GM19397 (cell line): ENCODE measurements around the gene DGCR2.

ENCODE experiments used
- ATAC-seq: cut with Tn5 transposase; IDR thresholded peaks from one replicate; pipeline ENCODE4 v1.9.1; 2021; ENCODE audit warnings: mild to moderate bottlenecking, moderate library complexity; ENCODE audit not compliant: unreplicated experiment

The DGCR2 gene

DNA sequence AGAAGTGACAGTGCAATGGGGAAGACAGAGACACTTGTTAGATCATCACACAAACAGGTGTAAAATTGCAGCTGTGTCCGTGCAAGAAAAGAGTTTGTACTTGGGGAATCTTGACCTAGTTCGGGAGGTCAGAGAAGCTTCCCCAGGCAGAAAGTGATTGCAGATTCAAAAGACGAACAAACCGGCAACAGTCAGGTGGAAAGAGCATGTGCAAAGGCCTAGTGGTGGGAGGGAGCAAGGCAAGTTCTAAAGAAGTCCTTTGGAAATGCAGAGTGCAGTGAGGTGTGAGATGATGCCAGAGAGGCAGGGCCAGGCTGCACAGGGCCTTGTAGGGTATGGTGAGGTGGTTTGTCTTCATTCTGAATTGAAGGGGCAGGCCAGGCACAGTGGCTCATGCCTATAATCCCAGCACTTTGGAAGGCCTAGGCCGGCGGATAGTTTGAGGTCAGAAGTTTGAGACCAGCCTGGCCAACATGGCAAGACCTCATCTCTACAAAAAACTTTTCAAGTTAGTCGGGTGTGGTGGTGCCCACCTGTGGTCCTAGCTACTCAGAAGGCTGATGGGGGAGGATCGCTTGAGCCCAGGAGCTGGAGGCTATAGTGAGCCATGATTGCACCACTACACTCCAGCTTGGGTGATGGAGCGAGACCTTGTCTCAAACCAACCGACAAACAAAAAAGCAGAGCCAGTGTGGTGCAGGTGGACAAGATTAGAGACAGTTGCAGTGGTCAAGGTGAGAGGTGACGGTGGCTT lies 24.2 kb upstream of the DGCR2 start:
- no peak for ATAC-seq

DNA sequence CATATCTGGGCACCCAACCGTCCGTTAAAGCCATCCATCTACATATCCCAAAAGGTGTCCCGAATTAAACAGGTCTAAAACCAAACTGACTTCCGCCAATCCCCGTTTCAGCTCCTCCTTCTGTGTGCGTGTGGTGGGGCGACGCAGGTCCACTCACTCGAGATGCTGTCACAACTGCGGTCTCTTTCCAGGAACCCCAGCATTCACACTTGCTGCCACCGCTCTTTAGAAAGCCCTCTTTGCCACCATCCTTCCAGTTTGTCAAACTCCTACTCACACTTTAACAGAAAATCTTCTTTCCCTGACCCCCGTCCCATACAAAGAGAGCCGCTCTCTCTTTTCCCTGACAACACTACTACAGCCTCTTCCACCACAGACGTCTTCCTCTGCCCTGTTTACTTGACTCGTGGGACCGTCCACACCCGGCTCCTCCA lies 21.8 kb upstream of the DGCR2 start:
- ATAC-seq: no peak

DNA sequence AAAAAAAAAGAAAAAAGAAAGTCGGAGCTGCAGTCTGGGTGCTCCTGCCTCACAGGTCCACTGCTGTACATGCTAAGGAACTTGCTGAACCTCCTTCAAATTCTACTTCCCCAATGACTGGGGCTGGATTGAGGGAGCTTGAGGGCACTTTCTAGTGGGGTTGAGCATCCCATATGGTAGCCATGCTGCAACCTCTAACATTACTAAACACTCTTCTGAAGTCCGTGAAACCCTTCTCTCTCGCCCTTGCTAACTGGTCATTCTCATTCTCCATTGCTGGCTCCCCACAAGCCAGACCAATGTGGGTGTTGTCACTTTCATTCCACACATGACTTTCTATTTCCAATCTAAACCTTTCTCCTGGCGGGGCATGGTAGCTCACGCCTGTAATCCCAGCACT lies 21.0 kb upstream of the DGCR2 start:
- no peak for ATAC-seq

DNA sequence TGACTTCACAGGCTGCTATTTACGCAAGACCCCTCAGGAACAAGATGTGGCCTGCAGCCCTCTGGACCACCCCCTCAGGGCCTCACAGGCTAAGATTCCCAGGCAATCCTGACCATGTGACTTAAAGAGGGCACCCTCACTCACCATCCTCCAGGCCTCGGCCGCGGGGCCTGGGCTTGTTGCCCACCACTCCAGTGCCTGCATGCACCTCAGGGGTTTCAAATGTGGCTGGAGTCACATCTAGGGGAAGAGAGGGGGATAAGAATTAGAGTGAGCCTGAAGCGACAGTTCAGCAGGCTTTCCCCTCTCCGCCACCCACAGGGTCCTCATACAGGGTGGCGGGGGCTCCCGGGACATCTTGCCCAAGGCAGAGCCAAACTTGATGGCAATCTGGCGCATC lies 20.2 kb upstream of the DGCR2 start:
- ATAC-seq: no peak

DNA sequence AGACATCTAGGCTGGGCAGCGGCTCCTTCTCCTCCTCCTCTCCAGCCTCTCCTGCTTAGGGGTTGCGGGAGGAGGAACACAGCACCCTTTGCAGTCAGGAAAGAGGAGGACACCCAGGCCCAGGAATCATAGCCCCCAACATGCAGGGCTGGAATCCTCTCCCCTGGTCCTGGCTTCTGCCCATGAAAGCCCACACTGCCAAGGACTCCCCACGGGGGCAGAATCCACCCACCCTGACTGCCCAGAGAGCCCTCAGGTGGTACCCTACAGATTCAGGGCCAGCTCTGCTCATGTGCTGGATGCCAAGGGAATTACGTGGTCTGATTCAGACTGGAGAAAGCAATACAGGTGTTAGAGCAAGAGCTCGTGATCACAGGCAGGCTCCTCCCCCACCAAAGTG lies 17.8 kb upstream of the DGCR2 start:
- no peak for ATAC-seq

DNA sequence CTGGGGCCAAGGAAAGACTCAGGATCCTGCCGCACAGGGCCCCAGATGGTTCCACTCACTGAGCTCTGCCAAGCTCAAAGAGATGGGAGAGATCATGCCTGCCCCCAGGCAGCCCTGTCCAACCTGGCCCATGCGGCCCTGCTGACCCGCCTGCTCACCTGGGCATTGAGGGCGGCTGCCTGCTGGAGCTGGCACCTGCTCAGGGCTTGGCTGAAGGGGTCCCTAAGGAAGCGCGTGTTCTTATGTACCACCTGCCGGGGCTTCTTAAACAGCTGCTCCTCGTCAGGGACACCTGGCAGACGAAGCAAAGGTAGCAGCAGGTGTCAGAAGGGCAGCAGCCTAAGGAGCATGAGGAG lies 16.8 kb upstream of the DGCR2 start:
- ATAC-seq: no peak

DNA sequence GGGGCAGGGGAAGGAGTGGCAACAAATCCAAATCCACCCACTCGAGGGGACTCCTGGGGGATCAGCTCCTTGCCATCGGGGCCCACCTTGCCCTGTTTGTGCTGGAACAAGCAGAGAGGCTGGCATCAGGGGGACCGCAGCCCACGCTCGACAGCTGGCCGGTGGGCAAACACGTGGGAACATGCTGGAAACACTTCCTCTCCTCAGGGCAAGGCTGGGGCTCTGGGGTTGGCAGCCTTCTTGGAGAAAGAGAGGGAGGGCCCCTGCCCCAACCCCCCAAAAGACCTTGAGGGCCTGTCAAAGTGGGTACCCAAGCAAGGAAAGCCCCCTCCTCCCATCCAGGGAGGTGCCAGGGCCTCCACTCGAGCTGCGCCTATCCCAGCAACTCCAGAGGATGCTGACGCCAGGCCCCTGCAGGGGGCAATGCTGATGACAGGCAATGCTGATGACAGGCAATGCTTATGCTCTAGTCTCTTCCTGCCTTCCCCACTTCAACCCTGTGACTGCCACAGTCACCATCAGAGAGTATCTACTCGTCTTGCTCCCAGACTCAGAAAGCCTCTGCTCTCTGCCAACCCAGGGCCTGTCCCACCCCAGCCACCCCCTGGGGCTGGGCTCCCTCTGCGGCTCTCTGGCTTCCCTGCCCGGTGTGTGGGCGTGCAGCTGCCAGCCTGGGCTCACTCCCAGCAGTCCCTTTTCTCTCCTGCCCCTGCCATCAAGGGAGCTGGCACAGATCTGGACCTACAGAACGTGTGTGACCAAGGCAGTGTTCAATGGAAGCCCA lies 16.2 kb upstream of the DGCR2 start:
- ATAC-seq: no peak

DNA sequence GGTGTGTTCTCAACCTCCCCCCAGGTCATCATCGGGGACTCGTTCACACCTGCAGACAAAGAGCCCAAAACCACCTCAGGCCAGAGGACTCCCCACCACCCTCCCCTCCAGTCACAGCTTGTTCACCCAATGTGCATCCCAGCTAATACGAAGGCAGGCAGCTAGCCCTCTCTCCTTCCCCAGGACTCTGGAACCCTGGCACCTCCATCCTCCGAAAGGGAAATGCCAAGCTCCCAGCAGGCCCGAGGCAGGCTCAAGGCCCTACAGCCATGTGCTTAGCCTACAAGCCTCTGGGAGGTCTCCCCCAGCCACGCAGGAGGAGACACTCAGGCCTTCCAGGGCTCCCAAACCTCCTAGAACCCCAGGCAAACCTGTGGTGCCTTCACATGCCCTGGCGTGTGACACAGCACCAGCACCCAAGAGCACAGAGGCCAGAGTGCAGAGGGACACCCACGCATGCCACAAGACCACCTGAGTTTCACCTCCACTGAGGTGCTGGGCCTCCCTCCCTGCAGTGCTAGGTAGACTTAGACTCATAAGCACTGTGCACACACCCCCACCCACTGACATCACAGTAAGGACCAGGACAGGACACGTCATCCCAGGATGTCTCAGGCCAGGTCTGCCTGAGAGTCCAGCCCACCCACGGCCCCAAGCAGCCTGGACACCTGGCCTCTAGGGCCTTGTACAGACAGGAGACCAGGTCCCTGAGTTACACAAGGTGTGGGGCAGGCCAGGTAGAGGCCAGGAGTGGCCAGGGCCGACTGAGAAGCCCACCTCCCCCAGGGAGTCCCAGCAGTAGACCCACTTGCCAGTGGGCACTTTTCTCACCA lies 15.4 kb upstream of the DGCR2 start:
- ATAC-seq: no peak

DNA sequence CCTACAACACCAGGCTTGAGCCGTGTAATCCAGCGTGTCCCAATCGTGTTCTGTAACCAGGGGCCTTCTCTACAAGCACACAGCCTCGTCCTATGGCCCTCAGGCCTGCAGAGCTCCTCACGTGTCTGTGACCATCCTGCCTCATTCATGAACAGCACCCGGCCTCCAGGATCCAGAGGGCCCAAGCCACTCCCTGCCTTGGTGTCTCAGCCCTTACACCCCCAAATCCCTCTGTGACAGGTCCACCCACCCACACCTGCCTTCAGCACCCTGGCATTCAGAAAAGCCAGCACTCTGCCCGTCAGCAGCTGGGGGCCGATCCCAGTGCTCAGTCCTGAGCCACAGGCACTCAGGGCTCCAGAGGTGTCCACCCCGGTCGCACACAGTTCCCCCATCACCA lies 14.7 kb upstream of the DGCR2 start:
- ATAC-seq: no peak

DNA sequence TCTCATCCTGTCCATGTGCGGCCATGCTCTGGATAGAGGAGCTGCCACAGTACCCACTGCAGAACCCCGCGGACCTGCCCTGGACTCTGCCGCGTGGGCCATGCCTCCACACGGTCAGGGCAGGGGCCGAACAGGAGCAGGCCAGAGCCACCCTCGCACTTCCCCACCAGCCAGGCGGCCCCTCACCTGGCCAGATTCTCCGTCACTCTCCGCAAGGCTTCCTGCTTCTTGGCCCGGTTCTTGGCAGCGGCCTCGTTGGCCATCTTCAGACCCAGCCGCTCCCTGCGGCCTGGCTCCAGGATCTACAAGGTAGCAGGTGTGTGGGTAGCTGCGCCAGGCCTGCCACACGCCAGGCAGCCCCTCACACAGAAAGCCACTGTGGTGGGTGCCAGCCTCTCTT lies 12.7 kb upstream of the DGCR2 start:
- ATAC-seq: no peak

DNA sequence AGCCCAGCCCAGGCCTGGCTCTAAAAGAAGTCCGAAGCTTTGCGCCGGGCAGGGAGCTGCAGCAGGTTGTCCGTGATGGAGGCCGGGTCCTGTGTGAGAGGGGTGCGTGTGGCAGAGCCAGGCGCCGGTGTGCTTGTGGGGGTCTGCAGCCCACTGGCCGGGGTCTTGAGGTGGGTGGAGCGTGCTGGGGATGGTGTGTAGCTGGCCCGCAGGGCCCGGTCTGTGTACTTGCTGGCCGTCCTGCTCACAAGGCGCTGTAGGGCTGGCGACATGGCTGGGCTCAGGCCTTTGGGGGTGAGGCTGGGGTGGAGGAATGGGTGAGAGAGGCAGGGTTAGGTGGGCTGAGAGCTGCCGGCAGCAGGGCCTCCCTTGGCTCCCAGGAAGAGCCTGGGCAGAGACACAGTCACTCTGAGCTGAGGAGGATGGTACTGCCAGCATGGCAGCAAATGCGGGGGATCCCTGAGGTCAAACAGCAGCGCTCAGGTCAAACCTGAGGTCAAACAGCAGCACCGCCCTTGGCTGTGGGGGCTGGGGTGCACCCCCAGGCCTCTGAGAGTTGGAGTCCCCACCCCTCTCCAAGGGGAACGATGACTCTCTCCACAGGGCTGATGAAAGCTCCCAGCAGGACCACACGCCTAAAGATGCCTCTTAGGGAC lies 12.1 kb upstream of the DGCR2 start:
- no peak for ATAC-seq

DNA sequence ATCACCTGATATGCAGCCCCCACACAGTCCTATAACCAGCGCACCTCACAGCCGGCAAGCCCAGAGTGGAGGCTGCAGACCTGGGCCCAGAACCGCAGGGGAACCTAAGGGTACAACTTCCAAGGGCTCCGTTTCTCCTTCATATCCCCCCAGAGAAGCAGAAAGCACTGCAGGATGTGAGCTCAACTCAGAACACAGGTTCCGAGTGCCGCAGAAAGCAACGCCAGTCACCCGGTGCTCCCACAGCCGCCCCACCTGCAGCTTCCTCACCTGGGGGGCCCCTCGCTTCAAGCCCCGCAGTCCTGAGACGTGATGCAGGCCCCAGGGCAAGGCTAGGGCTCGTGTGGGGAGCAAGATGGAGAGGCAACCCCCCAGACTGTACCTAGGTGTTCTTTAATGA lies 11.3 kb upstream of the DGCR2 start:
- ATAC-seq: no peak

DNA sequence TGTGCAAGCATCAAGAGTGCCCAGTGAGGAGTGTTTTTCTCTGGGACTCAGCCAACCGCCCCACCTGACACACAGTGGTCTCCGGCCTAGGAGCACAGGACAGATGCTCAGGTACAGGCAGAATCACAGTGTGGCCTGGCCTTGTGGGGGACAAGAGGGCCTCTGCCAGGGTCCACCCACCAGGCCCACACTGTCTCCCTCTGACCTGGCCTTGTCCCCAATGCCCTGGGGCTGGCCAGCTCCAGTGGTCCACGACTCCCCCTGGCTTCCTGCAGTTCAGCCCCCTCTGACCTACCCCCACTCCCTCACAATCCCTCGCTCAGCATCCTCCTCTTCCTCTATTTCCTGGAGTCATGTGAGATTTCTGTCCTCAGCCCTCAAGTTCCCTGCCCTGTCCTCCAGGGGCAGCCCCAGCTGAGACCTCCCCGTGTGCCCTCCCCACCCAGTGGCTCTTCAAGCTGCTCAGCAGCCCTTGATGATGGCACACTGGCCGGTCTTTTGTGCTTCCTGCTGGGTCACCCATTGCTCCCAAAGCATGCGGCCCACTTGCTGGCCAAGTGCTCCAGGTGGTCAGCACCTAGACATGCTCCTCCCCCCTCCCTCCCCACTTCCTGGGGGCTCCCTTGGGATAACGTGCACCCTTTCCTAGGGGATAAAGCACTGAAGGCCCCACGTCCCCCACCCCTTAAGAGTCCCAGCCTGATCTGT lies 10.6 kb upstream of the DGCR2 start:
- no peak for ATAC-seq

DNA sequence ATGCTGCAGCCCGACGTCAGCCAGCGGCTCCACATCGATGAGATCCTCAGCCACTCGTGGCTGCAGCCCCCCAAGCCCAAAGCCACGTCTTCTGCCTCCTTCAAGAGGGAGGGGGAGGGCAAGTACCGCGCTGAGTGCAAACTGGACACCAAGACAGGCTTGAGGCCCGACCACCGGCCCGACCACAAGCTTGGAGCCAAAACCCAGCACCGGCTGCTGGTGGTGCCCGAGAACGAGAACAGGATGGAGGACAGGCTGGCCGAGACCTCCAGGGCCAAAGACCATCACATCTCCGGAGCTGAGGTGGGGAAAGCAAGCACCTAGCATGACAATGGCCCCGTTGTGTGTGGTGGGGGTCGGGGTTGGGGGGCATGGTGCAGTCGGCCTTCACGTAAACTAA lies 9.9 kb upstream of the DGCR2 start:
- no peak for ATAC-seq

DNA sequence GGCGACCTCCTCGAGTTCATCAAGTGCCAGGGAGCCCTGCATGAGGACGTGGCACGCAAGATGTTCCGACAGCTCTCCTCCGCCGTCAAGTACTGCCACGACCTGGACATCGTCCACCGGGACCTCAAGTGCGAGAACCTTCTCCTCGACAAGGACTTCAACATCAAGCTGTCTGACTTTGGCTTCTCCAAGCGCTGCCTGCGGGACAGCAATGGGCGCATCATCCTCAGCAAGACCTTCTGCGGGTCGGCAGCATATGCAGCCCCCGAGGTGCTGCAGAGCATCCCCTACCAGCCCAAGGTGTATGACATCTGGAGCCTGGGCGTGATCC lies 9.4 kb upstream of the DGCR2 start:
- ATAC-seq: no peak

DNA sequence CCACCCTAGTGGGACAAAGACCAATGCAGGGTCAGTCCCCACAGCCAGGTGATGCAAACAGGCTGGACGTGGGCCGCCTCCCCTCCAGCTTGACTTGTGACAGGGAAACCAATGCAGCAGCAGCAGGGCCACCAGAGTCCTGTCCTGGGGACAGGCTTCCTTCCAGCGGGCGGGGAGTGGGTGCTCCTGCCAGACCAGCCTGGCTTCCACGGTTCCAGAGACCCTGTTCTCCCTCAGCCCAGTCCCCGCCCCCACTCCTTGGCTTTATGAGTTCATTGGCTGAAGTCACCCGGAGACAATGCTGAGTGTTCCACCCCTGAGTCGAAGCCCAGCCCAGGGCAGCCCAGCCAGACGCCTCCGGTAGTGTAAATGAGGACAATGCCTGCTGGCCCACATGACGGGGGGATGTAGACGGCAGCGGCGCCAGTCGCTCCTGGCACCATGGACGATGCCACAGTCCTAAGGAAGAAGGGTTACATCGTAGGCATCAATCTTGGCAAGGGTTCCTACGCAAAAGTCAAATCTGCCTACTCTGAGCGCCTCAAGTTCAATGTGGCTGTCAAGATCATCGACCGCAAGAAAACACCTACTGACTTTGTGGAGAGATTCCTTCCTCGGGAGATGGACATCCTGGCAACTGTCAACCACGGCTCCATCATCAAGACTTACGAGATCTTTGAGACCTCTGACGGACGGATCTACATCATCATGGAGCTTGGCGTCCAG lies 8.9 kb upstream of the DGCR2 start, which contains the start of gene TSSK2:
TSS of gene TSSK2 (plus strand) at position 350 of the 726 bp plus-strand sequence. CDS start at position 442, 92 bp downstream.
- ATAC-seq: no peak

DNA sequence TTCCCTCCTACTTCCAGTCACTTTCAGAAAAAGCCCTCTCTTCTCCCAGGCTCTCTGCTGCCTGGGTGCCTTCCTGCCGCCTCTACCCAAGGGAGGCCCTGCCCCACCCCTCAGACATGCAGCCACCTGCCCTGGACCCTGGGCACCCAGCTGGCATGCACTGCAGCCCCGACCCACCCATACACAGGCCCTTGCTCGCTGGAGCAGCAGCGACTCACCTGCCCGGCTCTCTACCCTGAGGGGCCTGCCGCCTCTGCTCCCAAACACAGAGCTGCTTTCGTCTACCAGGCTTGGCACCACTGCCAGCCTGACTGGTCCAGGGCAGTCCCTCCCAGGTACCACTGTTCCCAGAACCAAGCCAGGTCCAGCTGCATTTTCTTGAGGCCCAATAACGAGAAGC lies 7.7 kb upstream of the DGCR2 start:
- no peak for ATAC-seq

DNA sequence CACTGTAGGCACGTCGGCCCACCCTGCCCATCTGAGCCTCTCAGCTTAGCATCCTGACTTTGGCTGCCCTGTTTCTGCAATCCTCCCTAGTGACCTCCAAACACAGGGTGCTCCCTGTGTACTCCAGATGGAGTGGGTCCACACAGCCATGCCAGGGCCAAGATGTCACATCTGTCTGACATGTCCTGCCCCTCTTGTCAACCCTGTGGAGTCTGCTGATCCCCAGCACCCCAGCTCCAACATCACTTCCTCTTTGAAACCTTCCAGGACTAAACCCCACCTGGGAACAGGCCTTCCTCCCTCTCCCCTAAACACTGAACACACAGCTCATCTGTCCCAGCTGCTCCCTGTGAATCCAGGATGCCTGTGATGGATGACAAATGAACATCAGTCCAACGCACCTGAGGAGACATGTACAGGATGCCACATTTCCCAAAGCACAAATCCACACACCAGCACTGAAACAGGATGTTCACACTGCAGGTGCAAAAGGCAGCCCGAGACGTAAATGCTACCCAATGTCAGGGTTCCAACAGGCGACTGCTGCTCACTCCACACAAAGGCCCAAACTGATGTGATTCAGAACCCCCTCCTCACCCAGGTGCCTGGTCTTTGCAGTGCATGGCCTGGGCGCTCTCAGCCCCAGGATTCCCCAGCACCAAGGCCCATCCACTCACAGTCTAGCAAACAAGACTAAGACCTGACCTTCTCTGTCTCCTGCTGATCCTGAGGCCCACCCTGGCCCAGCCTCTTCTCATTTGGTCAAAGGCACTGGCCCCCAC lies 6.9 kb upstream of the DGCR2 start:
- no peak for ATAC-seq

DNA sequence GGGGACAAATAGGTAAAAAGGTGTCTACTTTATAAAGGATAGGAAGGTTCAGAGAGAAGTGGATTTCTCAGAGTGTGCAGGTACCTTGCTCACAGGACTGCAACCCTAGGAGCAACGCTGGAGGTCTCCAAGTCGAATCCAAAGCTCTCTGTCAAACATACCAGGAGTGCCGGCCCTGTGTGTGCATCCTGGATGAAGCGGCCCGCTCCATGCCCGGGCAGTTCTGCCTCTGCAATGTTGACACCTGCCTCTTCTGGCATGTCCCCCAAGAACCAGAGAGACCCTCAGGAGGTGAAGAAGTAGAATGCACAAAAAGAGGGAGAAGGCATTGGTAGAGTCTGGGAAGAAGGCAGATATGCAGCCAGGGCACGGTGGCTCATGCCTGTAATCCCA lies 5.8 kb upstream of the DGCR2 start:
- no peak for ATAC-seq
